ENCODE results near the gene MYO10.

DNA sequence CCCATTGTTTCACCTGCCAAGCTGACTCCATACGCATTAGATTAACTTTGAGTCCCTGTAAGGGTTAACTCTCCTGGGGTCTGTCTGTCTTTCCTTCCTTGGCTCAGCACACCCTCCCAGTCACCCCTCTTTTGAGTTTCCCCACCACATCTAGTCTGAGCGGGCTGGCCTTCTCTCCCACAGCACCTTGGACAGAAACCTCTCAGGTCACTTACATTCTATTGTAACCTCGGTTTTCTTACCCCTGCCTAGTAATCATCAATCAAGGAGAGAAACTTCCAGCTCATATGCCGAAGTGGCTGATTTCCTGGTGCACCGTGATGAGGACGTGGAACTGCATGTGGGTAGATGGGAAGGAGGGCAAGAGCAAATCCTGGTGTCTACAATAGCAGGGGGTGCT lies 102.1 kb downstream of the MYO10 start:
- no peak for TF ChIP-seq CTCF (conservative IDR thresholded peaks at IDR 0.05; ENCODE audit: low read length)
- TF ChIP-seq EZH2phosphoT487 (IDR thresholded peaks at IDR 0.05; ENCODE audit: borderline replicate concordance, low read depth, low read length): no peak

All from OCI-LY7 (cell line).